GM12878 (cell line): ENCODE measurements around the gene DENND1B. TPM values are rescaled to one million over a fixed set of nuclear protein-coding genes. Genes with fewer than 3 reads are reported as not detected.

Experiments
- ATAC-seq: fragments of 200-7000 bp; cut with Tn5 transposase; 3 replicates; pipeline ENCODE4 v1.9.1; 2020; ENCODE audit warnings: mild to moderate bottlenecking, moderate library complexity
- BruUV-seq: library from RNA; stranded (reverse); fragments of 400-500 nt; replicated peaks from 2 replicates; lab custom pipeline; 2021; lab: Mats Ljungman, UMichigan
- CTCF ChIA-PET: fragments of 300-600 bp; sonication (Branson Sonifier 250); formaldehyde crosslinking; extraction: SDS; loops from one replicate; lab custom pipeline; 2021; ENCODE audit warnings: inconsistent platforms; lab: Yijun Ruan, JAX
- POLR2A ChIA-PET: fragments of 350-600 bp; formaldehyde crosslinking; extraction: SDS; loops from one replicate; lab custom pipeline; 2021; ENCODE audit warnings: inconsistent platforms; lab: Charles Lee
- RAD21 ChIA-PET: fragments of 300-600 bp; sonication (Branson Sonifier 250); formaldehyde crosslinking; loops from one replicate; lab custom pipeline; 2023; ENCODE audit warnings: antibody characterized with exemption; ENCODE audit not compliant: unreplicated experiment; lab: Charles Lee
- SMC1A ChIA-PET: fragments of 300-600 bp; sonication (Branson Sonifier 250); formaldehyde crosslinking; loops from one replicate; lab custom pipeline; 2023; ENCODE audit not compliant: unreplicated experiment, uncharacterized antibody; lab: Charles Lee
- DNase-seq: peaks from one replicate; pipeline ENCODE4 v3.0.0-alpha.2; 2011; ENCODE audit warnings: low read depth, low spot score
- FAIRE-seq: peaks from 3 replicates; lab custom pipeline; 2011; peaks lifted over from hg19 to GRCh38; lab: Jason Lieb, UNC
- H2AFZ ChIP-seq: 2 replicates; pipeline ENCODE4 v1.6.0; 2011; ENCODE audit warnings: low read depth, low read length, control low read depth; ENCODE audit not compliant: control insufficient read depth
- H3K27ac ChIP-seq: 2 replicates; pipeline ENCODE4 v1.5.1; 2011; ENCODE audit warnings: control low read depth; ENCODE audit not compliant: control insufficient read depth, insufficient read depth
- H3K27me3 ChIP-seq, 2 experiments: replicated peaks in 1 of 2; 2 replicates each; pipeline versions ENCODE4 v1.6.0 to v1.6.1; 2011; ENCODE audit warnings: low read length in 1 of 2; ENCODE audit not compliant: control insufficient read depth in 2 of 2, insufficient read depth in 2 of 2
- H3K36me3 ChIP-seq, 2 experiments: 2 replicates each; pipeline ENCODE4 v1.5.1; 2011; ENCODE audit warnings: low read length in 1 of 2; ENCODE audit not compliant: control insufficient read depth in 2 of 2, insufficient read depth in 2 of 2
- H3K4me1 ChIP-seq: 2 replicates; pipeline ENCODE4 v1.6.1; 2011; ENCODE audit warnings: mild to moderate bottlenecking, low read length, moderate library complexity, mixed read lengths; ENCODE audit not compliant: control insufficient read depth, insufficient read depth
- H3K4me2 ChIP-seq: 2 replicates; pipeline ENCODE4 v1.6.0; 2011; ENCODE audit warnings: control low read depth; ENCODE audit not compliant: control insufficient read depth, insufficient read depth
- H3K4me3 ChIP-seq: fragments of 200-600 bp; sonication (generic); 2 replicates; pipeline ENCODE4 v1.5.1; 2016
- H3K79me2 ChIP-seq: 2 replicates; pipeline ENCODE4 v1.6.0; 2011; ENCODE audit warnings: low read length; ENCODE audit not compliant: control insufficient read depth, insufficient read depth
- H3K9ac ChIP-seq: 2 replicates; pipeline ENCODE4 v1.8.0; 2011; ENCODE audit warnings: low read length, control low read depth, mixed read lengths; ENCODE audit not compliant: control insufficient read depth, insufficient read depth
- H3K9me3 ChIP-seq: replicated peaks from 3 replicates; pipeline ENCODE4 v1.5.1; 2011; ENCODE audit warnings: mild to moderate bottlenecking, low read length; ENCODE audit not compliant: control insufficient read depth, insufficient read depth
- H4K20me1 ChIP-seq: 2 replicates; pipeline ENCODE4 v1.6.0; 2011; ENCODE audit not compliant: control insufficient read depth, insufficient read depth
- CREM ChIP-seq: IDR thresholded peaks from 2 replicates; pipeline ENCODE4 v1.6.1; 2014; ENCODE audit warnings: antibody characterized with exemption, low read depth
- JUNB ChIP-seq: IDR thresholded peaks from 2 replicates; pipeline ENCODE4 v1.6.1; 2016; ENCODE audit warnings: antibody characterized with exemption, mild to moderate bottlenecking
- MEF2A ChIP-seq: IDR thresholded peaks from 2 replicates; pipeline ENCODE4 v1.6.1; 2011; ENCODE audit warnings: low read depth, mild to moderate bottlenecking, low read length, moderate library complexity; ENCODE audit not compliant: insufficient read depth
- MEF2B ChIP-seq: fragments of 450-650 bp; IDR thresholded peaks from 2 replicates; pipeline ENCODE4 v1.6.1; 2018; ENCODE audit warnings: mild to moderate bottlenecking, moderate library complexity; ENCODE audit not compliant: partially characterized antibody, poor library complexity, severe bottlenecking
- MTA2 ChIP-seq: fragments of 450-650 bp; IDR thresholded peaks from 2 replicates; pipeline ENCODE4 v1.6.1; 2016; ENCODE audit warnings: low read depth, mild to moderate bottlenecking, moderate library complexity
- NFYB ChIP-seq: IDR thresholded peaks from 2 replicates; pipeline ENCODE4 v1.6.1; 2011; ENCODE audit warnings: low read depth, mild to moderate bottlenecking, low read length, improper control_type of control experiment, moderate library complexity; ENCODE audit not compliant: insufficient read depth
- RAD21 ChIP-seq: IDR thresholded peaks from 2 replicates; pipeline ENCODE4 v1.6.1; 2011; ENCODE audit warnings: mild to moderate bottlenecking, low read depth, low read length, moderate library complexity; ENCODE audit not compliant: insufficient read depth
- SUPT20H ChIP-seq: IDR thresholded peaks from 2 replicates; pipeline ENCODE4 v1.6.1; 2011; ENCODE audit warnings: low read depth, mild to moderate bottlenecking, low read length, moderate library complexity, borderline replicate concordance; ENCODE audit not compliant: control insufficient read depth
- ZBTB40 ChIP-seq: fragments of 450-650 bp; IDR thresholded peaks from 2 replicates; pipeline ENCODE4 v1.6.1; 2016; ENCODE audit warnings: mild to moderate bottlenecking, moderate library complexity, borderline replicate concordance
- ZNF207 ChIP-seq: fragments of 450-650 bp; IDR thresholded peaks from 2 replicates; pipeline ENCODE4 v1.6.1; 2014; ENCODE audit warnings: antibody characterized with exemption, mild to moderate bottlenecking, borderline replicate concordance
- ZNF622 ChIP-seq: fragments of 450-650 bp; IDR thresholded peaks from 2 replicates; pipeline ENCODE4 v1.6.1; 2017; ENCODE audit warnings: mild to moderate bottlenecking, inconsistent platforms
- in situ Hi-C: fragments of 300-500 bp; cut with MboI; formaldehyde crosslinking; loops from 9 replicates; pipeline ENCODE4 v1.14.3; 2018; ENCODE audit warnings: mixed read lengths
- intact Hi-C: fragments of 100-400 bp; cut with micrococcal nuclease; formaldehyde crosslinking; loops from one replicate; pipeline ENCODE4 v1.14.2; 2022; ENCODE audit not compliant: unreplicated experiment
- polyA plus RNA-seq, 11 experiments: library from polyadenylated mRNA; depleted of rRNA in 4 of 11; unstranded in 6 of 11; stranded (reverse) in 5 of 11; fragments of >200 nt; fragmentation: Nextera tagmentation in 4 of 11; fragmentation: Illumina TruSeq in 1 of 11; extraction: Ambion mirVana in 4 of 11; extraction: Trizol in 1 of 11; gene quantifications; 1 replicate in 1 of 11; 2 replicates in 10 of 11; pipeline versions ENCODE4 v1.2.1 to v1.2.3, GENCODE V29; 2011 to 2016; ENCODE audit warnings: inconsistent platforms in 2 of 11, missing spikeins in 2 of 11, low read depth in 1 of 11
- total RNA-seq, 4 experiments: library from RNA; depleted of rRNA in 3 of 4; stranded (reverse); fragments of >200 nt in 3 of 4; fragmentation: Illumina TruSeq in 1 of 4; extraction: Trizol in 1 of 4; gene quantifications; 2 replicates each; pipeline versions ENCODE4 v1.2.1 to v1.2.3, GENCODE V29; 2013 to 2021
- TF ChIP-seq, protein P1 (sequence below): fragments of 450-650 bp; IDR thresholded peaks from 2 replicates; pipeline ENCODE4 v1.6.1; 2017; ENCODE audit warnings: antibody characterized with exemption, mild to moderate bottlenecking, moderate library complexity
- TF ChIP-seq, protein P2 (sequence below): fragments of 450-650 bp; IDR thresholded peaks from 2 replicates; pipeline ENCODE4 v1.6.1; 2018; ENCODE audit warnings: mild to moderate bottlenecking, low read depth, moderate library complexity; ENCODE audit not compliant: partially characterized antibody

The DENND1B gene
- total and polyA plus RNA-seq, 10 of the 15 experiments (the other 5 are each of a cell fraction or from before 2014, with no cell fraction given) = 1.7 to 10.7 (median 8.0) TPM

DNA sequence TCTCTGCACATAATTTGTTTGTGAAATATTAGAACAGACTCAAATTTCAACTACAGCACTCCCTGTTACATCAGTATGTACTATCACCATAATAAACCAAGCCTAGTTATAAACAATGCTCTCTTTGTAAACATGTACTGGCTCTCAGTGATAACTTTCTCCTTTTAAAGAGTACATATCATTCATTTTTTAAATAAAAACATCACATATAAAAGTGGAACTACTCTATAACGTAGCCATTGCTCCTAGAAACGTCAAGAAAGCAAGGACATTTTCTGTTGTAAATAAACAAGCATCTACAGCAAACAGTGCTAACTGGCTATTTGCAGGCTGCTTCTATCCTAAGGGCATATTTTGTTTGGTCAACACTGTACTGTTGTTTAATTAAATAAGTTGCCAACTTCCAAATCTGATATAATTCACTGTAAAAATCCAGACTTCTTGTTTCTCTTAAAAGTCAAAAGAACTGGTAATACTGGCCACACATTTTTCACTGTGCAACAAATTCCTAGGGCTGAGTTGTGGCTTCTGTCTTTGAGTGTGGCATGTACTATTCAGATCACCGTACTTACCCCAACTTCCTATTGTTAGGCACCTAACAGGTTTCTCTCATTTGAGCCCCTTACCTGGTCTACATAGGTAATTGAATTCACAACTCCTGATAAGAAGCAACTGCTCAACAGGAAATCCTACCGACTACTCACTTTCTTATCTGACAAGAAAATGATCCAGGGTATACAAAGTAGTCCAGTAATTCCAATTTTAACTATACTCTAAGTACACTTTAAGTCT, 111.9 kb downstream of the DENND1B start (continued):
- no peak for TF ChIP-seq NFYB
- no peak for TF ChIP-seq ZNF622
- no peak for TF ChIP-seq JUNB
- no peak for TF ChIP-seq MEF2A
- no peak for TF ChIP-seq SUPT20H
- TF ChIP-seq, protein P1, sequence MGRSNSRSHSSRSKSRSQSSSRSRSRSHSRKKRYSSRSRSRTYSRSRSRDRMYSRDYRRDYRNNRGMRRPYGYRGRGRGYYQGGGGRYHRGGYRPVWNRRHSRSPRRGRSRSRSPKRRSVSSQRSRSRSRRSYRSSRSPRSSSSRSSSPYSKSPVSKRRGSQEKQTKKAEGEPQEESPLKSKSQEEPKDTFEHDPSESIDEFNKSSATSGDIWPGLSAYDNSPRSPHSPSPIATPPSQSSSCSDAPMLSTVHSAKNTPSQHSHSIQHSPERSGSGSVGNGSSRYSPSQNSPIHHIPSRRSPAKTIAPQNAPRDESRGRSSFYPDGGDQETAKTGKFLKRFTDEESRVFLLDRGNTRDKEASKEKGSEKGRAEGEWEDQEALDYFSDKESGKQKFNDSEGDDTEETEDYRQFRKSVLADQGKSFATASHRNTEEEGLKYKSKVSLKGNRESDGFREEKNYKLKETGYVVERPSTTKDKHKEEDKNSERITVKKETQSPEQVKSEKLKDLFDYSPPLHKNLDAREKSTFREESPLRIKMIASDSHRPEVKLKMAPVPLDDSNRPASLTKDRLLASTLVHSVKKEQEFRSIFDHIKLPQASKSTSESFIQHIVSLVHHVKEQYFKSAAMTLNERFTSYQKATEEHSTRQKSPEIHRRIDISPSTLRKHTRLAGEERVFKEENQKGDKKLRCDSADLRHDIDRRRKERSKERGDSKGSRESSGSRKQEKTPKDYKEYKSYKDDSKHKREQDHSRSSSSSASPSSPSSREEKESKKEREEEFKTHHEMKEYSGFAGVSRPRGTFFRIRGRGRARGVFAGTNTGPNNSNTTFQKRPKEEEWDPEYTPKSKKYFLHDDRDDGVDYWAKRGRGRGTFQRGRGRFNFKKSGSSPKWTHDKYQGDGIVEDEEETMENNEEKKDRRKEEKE = no peak
- TF ChIP-seq MTA2 = no peak
- TF ChIP-seq RAD21 = no peak

GRCh38 chr1:197660389-197660788, 114.9 kb downstream of the DENND1B start:
- Histone ChIP-seq H3K4me3 (no peak overlapping the region), H3K9me3 (no peaks in the 10 kb centered on the region), H3K4me1 (no peaks in the 10 kb centered on the region), H3K9ac (no peak overlapping the region), H2AFZ (no peak overlapping the region), H3K4me2 (no peak overlapping the region), H3K27me3 (no peaks in the 10 kb centered on the region), H3K36me3 (no peaks in the 10 kb centered on the region), H4K20me1 (no peaks in the 10 kb centered on the region), H3K27ac (no peak overlapping the region), H3K79me2 (no peaks in the 10 kb centered on the region)
- in situ Hi-C loops = no loop called here
- SMC1A ChIA-PET = no interaction called here
- POLR2A ChIA-PET = no interaction called here
- CTCF ChIA-PET = no interaction called here
- no peak for DNase-seq
- RAD21 ChIA-PET = no interaction called here
- no peak for FAIRE-seq
- BruUV-seq = no TSS peak
- ATAC-seq = no peak
- intact Hi-C loops = no loop called here
- TF ChIP-seq MEF2B = no peak
- no peak for TF ChIP-seq ZBTB40
- no peak for TF ChIP-seq CREM
- TF ChIP-seq, protein P2, sequence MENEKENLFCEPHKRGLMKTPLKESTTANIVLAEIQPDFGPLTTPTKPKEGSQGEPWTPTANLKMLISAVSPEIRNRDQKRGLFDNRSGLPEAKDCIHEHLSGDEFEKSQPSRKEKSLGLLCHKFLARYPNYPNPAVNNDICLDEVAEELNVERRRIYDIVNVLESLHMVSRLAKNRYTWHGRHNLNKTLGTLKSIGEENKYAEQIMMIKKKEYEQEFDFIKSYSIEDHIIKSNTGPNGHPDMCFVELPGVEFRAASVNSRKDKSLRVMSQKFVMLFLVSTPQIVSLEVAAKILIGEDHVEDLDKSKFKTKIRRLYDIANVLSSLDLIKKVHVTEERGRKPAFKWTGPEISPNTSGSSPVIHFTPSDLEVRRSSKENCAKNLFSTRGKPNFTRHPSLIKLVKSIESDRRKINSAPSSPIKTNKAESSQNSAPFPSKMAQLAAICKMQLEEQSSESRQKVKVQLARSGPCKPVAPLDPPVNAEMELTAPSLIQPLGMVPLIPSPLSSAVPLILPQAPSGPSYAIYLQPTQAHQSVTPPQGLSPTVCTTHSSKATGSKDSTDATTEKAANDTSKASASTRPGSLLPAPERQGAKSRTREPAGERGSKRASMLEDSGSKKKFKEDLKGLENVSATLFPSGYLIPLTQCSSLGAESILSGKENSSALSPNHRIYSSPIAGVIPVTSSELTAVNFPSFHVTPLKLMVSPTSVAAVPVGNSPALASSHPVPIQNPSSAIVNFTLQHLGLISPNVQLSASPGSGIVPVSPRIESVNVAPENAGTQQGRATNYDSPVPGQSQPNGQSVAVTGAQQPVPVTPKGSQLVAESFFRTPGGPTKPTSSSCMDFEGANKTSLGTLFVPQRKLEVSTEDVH = no peak
- TF ChIP-seq ZNF207 = no peak
